IPS-18c (cell line): ENCODE results near the gene KIF1C.
A peak's percentile ranks its signal among the peaks of the same experiment; 100 is the strongest.

Experiments used
- H3K4me3 ChIP-seq: 2 replicates; pipeline ENCODE4 v1.7.0; 2013; ENCODE audit warnings: low read depth, mild to moderate bottlenecking, low read length, moderate library complexity; ENCODE audit not compliant: insufficient read depth
- H3K9me3 ChIP-seq: one replicate; pipeline ENCODE4 v1.6.1; 2013; ENCODE audit warnings: mild to moderate bottlenecking, low read length, moderate library complexity; ENCODE audit not compliant: control insufficient read depth, insufficient read depth

Gene KIF1C

GRCh38 chr17:4997302-4998026, at the start of gene KIF1C, which contains the start of gene INCA1:
Gene KIF1C (plus strand): TSS chr17:4997950. CDS start chr17:5000247, 2,297 bp downstream.
Gene INCA1 (minus strand): TSS chr17:4997522. CDS start chr17:4994437, 3,085 bp downstream.
- no peaks in the 10 kb centered on the region for H3K9me3 ChIP-seq
- peak within 1 kb of the TSS; percentile 77 for H3K4me3 ChIP-seq

GRCh38 chr17:4948166-4948930, 49.4 kb upstream of the KIF1C start, which contains the start of gene PFN1:
Gene PFN1 (minus strand): TSS chr17:4948530. CDS start chr17:4948394, 136 bp downstream.
- Histone ChIP-seq H3K9me3 (no peaks in the 10 kb centered on the region), H3K4me3 (peak within 1 kb of the TSS; percentile 94)

- Histone ChIP-seq H3K4me3 (peak overlapping the region; percentile 94), H3K9me3 (no peaks in the 10 kb centered on the region)
These were observed 48.8 kb upstream of the KIF1C start for GRCh38 chr17:4948931-4949320.

GRCh38 chr17:4949321-4950074, 48.3 kb upstream of the KIF1C start:
- H3K9me3 ChIP-seq, result no peaks in the 10 kb centered on the region
- peak overlapping the region; percentile 94 for H3K4me3 ChIP-seq

- H3K4me3 ChIP-seq, result peak overlapping the region; percentile 71
These were observed 47.5 kb upstream of the KIF1C start for GRCh38 chr17:4950075-4950745.

GRCh38 chr17:4950746-4951204, 47.0 kb upstream of the KIF1C start, which contains the start of gene ENO3:
Gene ENO3 (plus strand): TSS chr17:4951119. CDS start chr17:4951830, 711 bp downstream.
- Histone ChIP-seq H3K4me3 (peak within 1 kb of the TSS; percentile 71), H3K9me3 (no peaks in the 10 kb centered on the region)

More at GRCh38 chr17:4950075-4950745, 47.5 kb upstream of the KIF1C start:
- H3K9me3 ChIP-seq, result no peaks in the 10 kb centered on the region

GRCh38 chr17:4951486-4951885, 46.3 kb upstream of the KIF1C start:
- no peaks in the 10 kb centered on the region for H3K9me3 ChIP-seq
- peak overlapping the region; percentile 71; the same call in 1 of the 2 replicates for H3K4me3 ChIP-seq

- H3K4me3 ChIP-seq, result no peak overlapping the region
- H3K9me3 ChIP-seq, result no peaks in the 10 kb centered on the region
These were observed 44.2 kb upstream of the KIF1C start for GRCh38 chr17:4953451-4953961.

- Histone ChIP-seq H3K4me3 (no peak overlapping the region), H3K9me3 (no peaks in the 10 kb centered on the region)
These were observed 42.7 kb upstream of the KIF1C start for GRCh38 chr17:4955091-4955490.

- H3K9me3 ChIP-seq, result no peaks in the 10 kb centered on the region
- H3K4me3 ChIP-seq, result no peak overlapping the region
These were observed 41.2 kb upstream of the KIF1C start for GRCh38 chr17:4956493-4957061.

- H3K4me3 ChIP-seq, result no peak overlapping the region
- no peaks in the 10 kb centered on the region for H3K9me3 ChIP-seq
These were observed 39.6 kb upstream of the KIF1C start for GRCh38 chr17:4958102-4958501.

- Histone ChIP-seq H3K4me3 (no peak overlapping the region), H3K9me3 (no peaks in the 10 kb centered on the region)
These were observed 38.3 kb upstream of the KIF1C start for GRCh38 chr17:4959261-4959965.

- Histone ChIP-seq H3K4me3 (no peak overlapping the region), H3K9me3 (no peaks in the 10 kb centered on the region)
These were observed 37.3 kb upstream of the KIF1C start for GRCh38 chr17:4960279-4960922.

- Histone ChIP-seq H3K9me3 (peaks cover 7% of the 10 kb centered on the region), H3K4me3 (no peak overlapping the region)
These were observed 32.3 kb upstream of the KIF1C start for GRCh38 chr17:4965311-4965986.
